NCI-H2171 (cell line): ENCODE results near the gene ARHGAP28.

Source experiments
- DNase-seq: peaks from one replicate; lab custom pipeline; 2025; lab: John Stamatoyannopoulos, UW

Gene ARHGAP28

GRCh38 chr18:6874315-6874714, 144.8 kb downstream of the ARHGAP28 start:
- no peak for DNase-seq

- no peak for DNase-seq
Measured at GRCh38 chr18:6875749-6876148, 146.2 kb downstream of the ARHGAP28 start.

GRCh38 chr18:6876641-6877041, 147.1 kb downstream of the ARHGAP28 start:
- DNase-seq = no peak

GRCh38 chr18:6877288-6877687, 147.8 kb downstream of the ARHGAP28 start:
- DNase-seq = no peak

- no peak for DNase-seq
Measured at GRCh38 chr18:6878556-6879297, 149.2 kb downstream of the ARHGAP28 start.

GRCh38 chr18:6879508-6880195, 150.1 kb downstream of the ARHGAP28 start:
- DNase-seq = no peak

GRCh38 chr18:6881034-6881820, 151.7 kb downstream of the ARHGAP28 start:
- no peak for DNase-seq

- no peak for DNase-seq
Measured at GRCh38 chr18:6882401-6882800, 152.9 kb downstream of the ARHGAP28 start.

GRCh38 chr18:6885006-6885481, 155.5 kb downstream of the ARHGAP28 start:
- DNase-seq = no peak

GRCh38 chr18:6885992-6886796, 156.7 kb downstream of the ARHGAP28 start:
- peak; percentile 21 for DNase-seq

- no peak for DNase-seq
Measured at GRCh38 chr18:6886797-6887330, 157.3 kb downstream of the ARHGAP28 start.

GRCh38 chr18:6891788-6892187, 162.3 kb downstream of the ARHGAP28 start:
- DNase-seq = no peak

- DNase-seq = no peak
Measured at GRCh38 chr18:6901286-6901926, 171.9 kb downstream of the ARHGAP28 start.

- no peak for DNase-seq
Measured at GRCh38 chr18:6917072-6917471, 187.6 kb downstream of the ARHGAP28 start.

GRCh38 chr18:6920099-6920955, 190.8 kb downstream of the ARHGAP28 start:
- peak; percentile 22 for DNase-seq

GRCh38 chr18:6921571-6921970, 192.1 kb downstream of the ARHGAP28 start:
- no peak for DNase-seq

GRCh38 chr18:6923220-6923619, 193.7 kb downstream of the ARHGAP28 start:
- no peak for DNase-seq

GRCh38 chr18:6927153-6927552, 197.6 kb downstream of the ARHGAP28 start:
- no peak for DNase-seq

GRCh38 chr18:6928359-6928758, 198.8 kb downstream of the ARHGAP28 start:
- DNase-seq = no peak
